Measurements from ENCODE around the gene CCDC82.

The CCDC82 gene

DNA sequence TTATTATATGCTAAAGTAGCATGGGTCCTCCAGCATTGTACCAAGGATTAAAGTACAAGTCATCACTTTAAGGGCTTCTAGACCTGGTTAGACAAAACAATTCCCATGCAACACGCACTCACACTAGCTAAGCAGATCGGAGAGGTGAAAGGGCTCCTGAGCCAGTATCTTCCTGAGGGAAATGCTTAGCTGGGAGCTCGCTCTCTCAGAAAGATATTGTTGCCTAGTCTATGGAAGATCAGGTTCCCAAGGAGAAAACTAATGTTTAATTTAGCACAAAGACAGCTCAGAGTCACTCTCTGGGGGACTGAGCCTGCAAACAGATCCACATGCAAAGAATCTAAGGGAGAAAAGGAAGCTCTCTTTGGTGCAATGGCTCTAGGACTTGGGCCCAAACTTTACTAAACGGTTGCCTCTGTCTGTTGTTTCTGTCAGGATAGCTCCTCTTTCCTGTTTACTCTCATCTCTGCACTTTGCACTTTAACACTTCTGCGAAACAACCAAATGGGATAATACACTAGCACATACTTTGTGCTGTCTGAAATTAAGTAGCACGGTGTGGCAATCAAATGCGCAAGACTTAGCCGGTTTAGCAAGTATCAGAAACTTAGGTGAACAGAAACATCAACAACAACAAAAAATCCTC lies 57.5 kb downstream of the CCDC82 start:
- no peak overlapping the region for H3K4me2 ChIP-seq (ENCODE audit: low read depth, low read length)
- H3K27me3 ChIP-seq (replicated peaks; ENCODE audit: insufficient read depth, low read length) = no peaks in the 10 kb centered on the region
- no peaks in the 10 kb centered on the region for H3K9me2 ChIP-seq (replicated peaks; ENCODE audit: insufficient read depth, low read length)
- TF ChIP-seq, protein P1, sequence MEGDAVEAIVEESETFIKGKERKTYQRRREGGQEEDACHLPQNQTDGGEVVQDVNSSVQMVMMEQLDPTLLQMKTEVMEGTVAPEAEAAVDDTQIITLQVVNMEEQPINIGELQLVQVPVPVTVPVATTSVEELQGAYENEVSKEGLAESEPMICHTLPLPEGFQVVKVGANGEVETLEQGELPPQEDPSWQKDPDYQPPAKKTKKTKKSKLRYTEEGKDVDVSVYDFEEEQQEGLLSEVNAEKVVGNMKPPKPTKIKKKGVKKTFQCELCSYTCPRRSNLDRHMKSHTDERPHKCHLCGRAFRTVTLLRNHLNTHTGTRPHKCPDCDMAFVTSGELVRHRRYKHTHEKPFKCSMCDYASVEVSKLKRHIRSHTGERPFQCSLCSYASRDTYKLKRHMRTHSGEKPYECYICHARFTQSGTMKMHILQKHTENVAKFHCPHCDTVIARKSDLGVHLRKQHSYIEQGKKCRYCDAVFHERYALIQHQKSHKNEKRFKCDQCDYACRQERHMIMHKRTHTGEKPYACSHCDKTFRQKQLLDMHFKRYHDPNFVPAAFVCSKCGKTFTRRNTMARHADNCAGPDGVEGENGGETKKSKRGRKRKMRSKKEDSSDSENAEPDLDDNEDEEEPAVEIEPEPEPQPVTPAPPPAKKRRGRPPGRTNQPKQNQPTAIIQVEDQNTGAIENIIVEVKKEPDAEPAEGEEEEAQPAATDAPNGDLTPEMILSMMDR (IDR thresholded peaks at IDR 0.05; ENCODE audit: low read length) = no peak
- no peak for TF ChIP-seq EZH2phosphoT487 (IDR thresholded peaks at IDR 0.05; ENCODE audit: low read length)
- TF ChIP-seq EZH2 (optimal IDR thresholded peaks at IDR 0.05; ENCODE audit: low read depth, low read length) = no peak
- H3K36me3 ChIP-seq (replicated peaks; ENCODE audit: insufficient read depth, low read length) = 0 out of 2 replicates have a peak, but pooled peaks cover 9% of the 10 kb centered on the region
- H3K4me1 ChIP-seq (ENCODE audit: low read length) = peaks cover 17% of the 10 kb centered on the region
- no peak overlapping the region for H2AFZ ChIP-seq (ENCODE audit: low read length)
- peaks cover 98% of the 10 kb centered on the region for H3K79me2 ChIP-seq (ENCODE audit: low read length)
- H3K27ac ChIP-seq (ENCODE audit: low read length) = no peak overlapping the region
- no peaks in the 10 kb centered on the region; the same call in 1 of the 2 replicates for H4K20me1 ChIP-seq (ENCODE audit: insufficient read depth, low read length)
- H3K9me3 ChIP-seq (replicated peaks; ENCODE audit: insufficient read depth, low read length) = no peaks in the 10 kb centered on the region
- no peak overlapping the region for H3K4me3 ChIP-seq (ENCODE audit: low read length)
- no peak for DNase-seq
- H3F3A ChIP-seq (ENCODE audit: insufficient read depth, low read length) = no peaks in the 10 kb centered on the region
- no peak overlapping the region for H3K9ac ChIP-seq (ENCODE audit: low read length)

DNA sequence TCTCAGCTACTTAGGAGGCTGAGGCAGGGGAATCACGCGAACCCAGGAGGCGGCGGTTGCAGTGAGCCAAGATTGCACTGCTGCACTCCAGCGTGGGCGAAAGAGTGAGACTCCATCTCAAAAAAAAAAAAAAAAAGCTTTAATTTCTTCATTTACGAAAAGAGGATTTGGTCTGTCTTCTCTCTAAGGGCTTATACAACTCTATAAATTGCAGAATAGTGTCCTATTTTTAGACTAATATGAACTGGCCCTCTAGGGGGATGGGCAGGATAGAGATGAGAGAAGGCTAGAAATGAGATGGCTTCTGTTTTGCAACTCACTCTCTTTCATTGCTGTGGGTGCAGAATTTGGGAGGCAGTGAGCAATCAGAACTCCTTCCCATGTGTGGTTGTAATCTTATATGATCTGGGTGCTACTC lies 58.0 kb downstream of the CCDC82 start:
- H3K36me3 ChIP-seq (replicated peaks; ENCODE audit: insufficient read depth, low read length) = 0 out of 2 replicates have a peak, but pooled peaks cover 9% of the 10 kb centered on the region
- no peaks in the 10 kb centered on the region for H3K27me3 ChIP-seq (replicated peaks; ENCODE audit: insufficient read depth, low read length)
- no peak overlapping the region for H3K27ac ChIP-seq (ENCODE audit: low read length)
- no peaks in the 10 kb centered on the region for H3K9me3 ChIP-seq (replicated peaks; ENCODE audit: insufficient read depth, low read length)
- H3K9me2 ChIP-seq (replicated peaks; ENCODE audit: insufficient read depth, low read length) = no peaks in the 10 kb centered on the region
- H3K9ac ChIP-seq (ENCODE audit: low read length) = no peak overlapping the region
- H4K20me1 ChIP-seq (ENCODE audit: insufficient read depth, low read length) = no peaks in the 10 kb centered on the region; the same call in 1 of the 2 replicates
- TF ChIP-seq EZH2phosphoT487 (IDR thresholded peaks at IDR 0.05; ENCODE audit: low read length) = no peak
- TF ChIP-seq EZH2 (optimal IDR thresholded peaks at IDR 0.05; ENCODE audit: low read depth, low read length) = no peak
- TF ChIP-seq, protein P1 (IDR thresholded peaks at IDR 0.05; ENCODE audit: low read length) = no peak
- H3K4me3 ChIP-seq (ENCODE audit: low read length) = no peak overlapping the region
- H3K4me2 ChIP-seq (ENCODE audit: low read depth, low read length) = no peak overlapping the region
- no peaks in the 10 kb centered on the region for H3F3A ChIP-seq (ENCODE audit: insufficient read depth, low read length)
- no peak overlapping the region for H2AFZ ChIP-seq (ENCODE audit: low read length)
- H3K4me1 ChIP-seq (ENCODE audit: low read length) = peaks cover 12% of the 10 kb centered on the region
- no peak for DNase-seq
- peaks cover 98% of the 10 kb centered on the region for H3K79me2 ChIP-seq (ENCODE audit: low read length)

DNA sequence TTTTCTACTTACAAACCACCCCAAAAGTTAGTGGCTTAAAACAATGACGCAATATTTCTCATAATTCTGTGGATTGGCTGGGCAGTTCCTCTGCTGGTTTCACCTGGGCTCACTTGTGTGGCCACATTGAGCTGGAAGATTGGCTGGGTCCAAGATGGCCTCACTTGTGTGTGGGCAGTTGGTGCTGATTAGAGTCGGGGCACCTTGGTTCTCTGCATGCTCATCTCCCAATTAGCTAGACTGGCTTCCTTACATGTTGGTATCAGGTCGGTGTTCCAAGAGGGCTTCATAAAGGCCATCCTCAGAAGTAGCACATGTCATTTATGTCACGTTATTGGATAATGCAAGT lies 59.2 kb downstream of the CCDC82 start:
- H3K36me3 ChIP-seq (replicated peaks; ENCODE audit: insufficient read depth, low read length) = 0 out of 2 replicates have a peak, but pooled peaks cover 5% of the 10 kb centered on the region
- no peak for DNase-seq
- H3K4me1 ChIP-seq (ENCODE audit: low read length) = peaks cover 10% of the 10 kb centered on the region

More for the DNA sequence above, 59.2 kb downstream of the CCDC82 start:
- Histone ChIP-seq H4K20me1 (ENCODE audit: insufficient read depth, low read length) (no peaks in the 10 kb centered on the region; the same call in 1 of the 2 replicates), H3F3A (ENCODE audit: insufficient read depth, low read length) (no peaks in the 10 kb centered on the region), H3K79me2 (ENCODE audit: low read length) (peaks cover 98% of the 10 kb centered on the region), H3K9ac (ENCODE audit: low read length) (no peak overlapping the region), H3K9me2 (replicated peaks; ENCODE audit: insufficient read depth, low read length) (no peaks in the 10 kb centered on the region), H3K27ac (ENCODE audit: low read length) (no peak overlapping the region), H3K27me3 (replicated peaks; ENCODE audit: insufficient read depth, low read length) (no peaks in the 10 kb centered on the region), H3K9me3 (replicated peaks; ENCODE audit: insufficient read depth, low read length) (no peaks in the 10 kb centered on the region), H3K4me3 (ENCODE audit: low read length) (no peak overlapping the region), H2AFZ (ENCODE audit: low read length) (no peak overlapping the region), H3K4me2 (ENCODE audit: low read depth, low read length) (no peak overlapping the region)
- TF ChIP-seq EZH2phosphoT487 (IDR thresholded peaks at IDR 0.05; ENCODE audit: low read length) = no peak
- TF ChIP-seq, protein P1 (IDR thresholded peaks at IDR 0.05; ENCODE audit: low read length) = no peak
- TF ChIP-seq EZH2 (optimal IDR thresholded peaks at IDR 0.05; ENCODE audit: low read depth, low read length) = no peak
